ENCODE results near the gene YWHAG. TPM values are rescaled to one million over a fixed set of nuclear protein-coding genes. Genes with fewer than 3 reads are reported as not detected.
A peak's percentile ranks its signal among the peaks of the same experiment; 100 is the strongest.

YWHAG gene
- total and polyA plus RNA-seq, 9 of the 15 experiments (the other 6 are each of a cell fraction or from before 2014, with no cell fraction given): 30.4 to 246 (median 94.5) TPM

DNA sequence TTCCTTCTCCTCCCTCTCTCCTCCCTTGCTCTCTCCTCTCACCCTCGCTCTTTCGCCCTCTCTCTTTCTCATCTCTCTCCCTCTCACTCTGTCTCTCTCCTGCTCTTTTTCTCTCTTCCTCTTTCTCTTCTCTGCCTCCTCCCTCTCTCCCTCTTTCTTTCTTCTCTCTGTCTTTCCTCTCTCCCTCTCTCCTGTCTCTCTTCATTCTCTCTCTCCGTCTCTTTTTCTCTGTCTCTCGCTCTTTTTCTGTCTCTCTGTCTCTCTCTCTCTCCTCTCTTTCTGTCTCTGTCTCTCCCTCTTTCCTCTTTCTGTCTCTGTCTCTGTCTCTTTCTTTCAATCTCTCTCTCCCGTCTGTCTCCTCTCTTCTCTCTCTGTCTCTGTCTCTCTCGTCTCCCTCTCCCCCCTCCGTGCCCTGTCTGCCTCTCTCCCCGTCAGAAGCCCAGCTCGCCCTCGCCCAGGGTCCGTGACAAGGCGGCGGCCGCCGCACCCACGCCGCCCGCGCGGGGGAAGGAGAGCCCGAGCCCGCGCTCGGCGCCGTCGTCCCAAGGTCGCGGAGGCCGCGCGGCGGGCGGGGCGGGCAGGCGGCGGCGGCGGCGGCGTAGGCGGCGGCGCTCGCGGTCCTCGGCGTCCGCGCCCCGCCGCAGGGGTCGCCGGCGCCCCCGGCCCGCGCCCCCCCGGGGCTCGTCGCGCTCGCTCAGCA lies 77.6 kb downstream of the YWHAG start (continued):
- TF ChIP-seq ZNF212 (CRISPR knock-in tag; IDR thresholded peaks at IDR 0.05) (no peak), CREBBP (IDR thresholded peaks at IDR 0.05; ENCODE audit: low read depth, low read length) (no peak), PCBP2 (IDR thresholded peaks at IDR 0.05; ENCODE audit: low read depth, low read length, poor library complexity, severe bottlenecking) (no peak), ZNF224 (CRISPR knock-in tag; IDR thresholded peaks at IDR 0.05) (no peak), JUN (IDR thresholded peaks at IDR 0.05; ENCODE audit: borderline replicate concordance, low read depth, low read length) (no peak), JUN (CRISPR knock-in tag; IDR thresholded peaks at IDR 0.05; ENCODE audit: borderline replicate concordance) (no peak), ZC3H8 (IDR thresholded peaks at IDR 0.05) (no peak), ZBTB7A (IDR thresholded peaks at IDR 0.05; ENCODE audit: borderline replicate concordance, control insufficient read depth, low read depth, low read length) (peak; percentile 84; the same call in 1 of the 2 replicates), SIN3A (IDR thresholded peaks at IDR 0.05; ENCODE audit: borderline replicate concordance in 2 of 2, control insufficient read depth in 1 of 2, low read depth in 2 of 2, low read length in 2 of 2) (no peak), CBFA2T2 (conservative IDR thresholded peaks at IDR 0.05) (no peak), PHF8 (IDR thresholded peaks at IDR 0.05; ENCODE audit: borderline replicate concordance, low read length) (no peak), SETDB1 (IDR thresholded peaks at IDR 0.05; ENCODE audit: low read length) (no peak), KLF13 (tag; IDR thresholded peaks at IDR 0.05; ENCODE audit: borderline replicate concordance, low read depth) (no peak), ZNF644 (tag; IDR thresholded peaks at IDR 0.05; ENCODE audit: low read depth) (no peak), ASH1L (IDR thresholded peaks at IDR 0.05; ENCODE audit: borderline replicate concordance, low read depth, partially characterized antibody) (peak; percentile 67), KAT8 (IDR thresholded peaks at IDR 0.05; ENCODE audit: low read depth) (no peak)
- TF ChIP-seq, protein P1, sequence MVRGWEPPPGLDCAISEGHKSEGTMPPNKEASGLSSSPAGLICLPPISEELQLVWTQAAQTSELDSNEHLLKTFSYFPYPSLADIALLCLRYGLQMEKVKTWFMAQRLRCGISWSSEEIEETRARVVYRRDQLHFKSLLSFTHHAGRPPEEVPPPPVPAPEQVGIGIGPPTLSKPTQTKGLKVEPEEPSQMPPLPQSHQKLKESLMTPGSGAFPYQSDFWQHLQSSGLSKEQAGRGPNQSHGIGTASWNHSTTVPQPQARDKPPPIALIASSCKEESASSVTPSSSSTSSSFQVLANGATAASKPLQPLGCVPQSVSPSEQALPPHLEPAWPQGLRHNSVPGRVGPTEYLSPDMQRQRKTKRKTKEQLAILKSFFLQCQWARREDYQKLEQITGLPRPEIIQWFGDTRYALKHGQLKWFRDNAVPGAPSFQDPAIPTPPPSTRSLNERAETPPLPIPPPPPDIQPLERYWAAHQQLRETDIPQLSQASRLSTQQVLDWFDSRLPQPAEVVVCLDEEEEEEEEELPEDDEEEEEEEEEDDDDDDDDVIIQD (CRISPR knock-in tag; IDR thresholded peaks at IDR 0.05): no peak
- TF ChIP-seq, protein P2, sequence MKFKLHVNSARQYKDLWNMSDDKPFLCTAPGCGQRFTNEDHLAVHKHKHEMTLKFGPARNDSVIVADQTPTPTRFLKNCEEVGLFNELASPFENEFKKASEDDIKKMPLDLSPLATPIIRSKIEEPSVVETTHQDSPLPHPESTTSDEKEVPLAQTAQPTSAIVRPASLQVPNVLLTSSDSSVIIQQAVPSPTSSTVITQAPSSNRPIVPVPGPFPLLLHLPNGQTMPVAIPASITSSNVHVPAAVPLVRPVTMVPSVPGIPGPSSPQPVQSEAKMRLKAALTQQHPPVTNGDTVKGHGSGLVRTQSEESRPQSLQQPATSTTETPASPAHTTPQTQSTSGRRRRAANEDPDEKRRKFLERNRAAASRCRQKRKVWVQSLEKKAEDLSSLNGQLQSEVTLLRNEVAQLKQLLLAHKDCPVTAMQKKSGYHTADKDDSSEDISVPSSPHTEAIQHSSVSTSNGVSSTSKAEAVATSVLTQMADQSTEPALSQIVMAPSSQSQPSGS (CRISPR knock-in tag; IDR thresholded peaks at IDR 0.05): no peak
- TF ChIP-seq, protein P3, sequence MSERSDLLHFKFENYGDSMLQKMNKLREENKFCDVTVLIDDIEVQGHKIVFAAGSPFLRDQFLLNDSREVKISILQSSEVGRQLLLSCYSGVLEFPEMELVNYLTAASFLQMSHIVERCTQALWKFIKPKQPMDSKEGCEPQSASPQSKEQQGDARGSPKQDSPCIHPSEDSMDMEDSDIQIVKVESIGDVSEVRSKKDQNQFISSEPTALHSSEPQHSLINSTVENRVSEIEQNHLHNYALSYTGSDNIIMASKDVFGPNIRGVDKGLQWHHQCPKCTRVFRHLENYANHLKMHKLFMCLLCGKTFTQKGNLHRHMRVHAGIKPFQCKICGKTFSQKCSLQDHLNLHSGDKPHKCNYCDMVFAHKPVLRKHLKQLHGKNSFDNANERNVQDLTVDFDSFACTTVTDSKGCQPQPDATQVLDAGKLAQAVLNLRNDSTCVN (CRISPR knock-in tag; IDR thresholded peaks at IDR 0.05): peak; percentile 85; the same call in 1 of the 2 replicates
- TF ChIP-seq, protein P4, sequence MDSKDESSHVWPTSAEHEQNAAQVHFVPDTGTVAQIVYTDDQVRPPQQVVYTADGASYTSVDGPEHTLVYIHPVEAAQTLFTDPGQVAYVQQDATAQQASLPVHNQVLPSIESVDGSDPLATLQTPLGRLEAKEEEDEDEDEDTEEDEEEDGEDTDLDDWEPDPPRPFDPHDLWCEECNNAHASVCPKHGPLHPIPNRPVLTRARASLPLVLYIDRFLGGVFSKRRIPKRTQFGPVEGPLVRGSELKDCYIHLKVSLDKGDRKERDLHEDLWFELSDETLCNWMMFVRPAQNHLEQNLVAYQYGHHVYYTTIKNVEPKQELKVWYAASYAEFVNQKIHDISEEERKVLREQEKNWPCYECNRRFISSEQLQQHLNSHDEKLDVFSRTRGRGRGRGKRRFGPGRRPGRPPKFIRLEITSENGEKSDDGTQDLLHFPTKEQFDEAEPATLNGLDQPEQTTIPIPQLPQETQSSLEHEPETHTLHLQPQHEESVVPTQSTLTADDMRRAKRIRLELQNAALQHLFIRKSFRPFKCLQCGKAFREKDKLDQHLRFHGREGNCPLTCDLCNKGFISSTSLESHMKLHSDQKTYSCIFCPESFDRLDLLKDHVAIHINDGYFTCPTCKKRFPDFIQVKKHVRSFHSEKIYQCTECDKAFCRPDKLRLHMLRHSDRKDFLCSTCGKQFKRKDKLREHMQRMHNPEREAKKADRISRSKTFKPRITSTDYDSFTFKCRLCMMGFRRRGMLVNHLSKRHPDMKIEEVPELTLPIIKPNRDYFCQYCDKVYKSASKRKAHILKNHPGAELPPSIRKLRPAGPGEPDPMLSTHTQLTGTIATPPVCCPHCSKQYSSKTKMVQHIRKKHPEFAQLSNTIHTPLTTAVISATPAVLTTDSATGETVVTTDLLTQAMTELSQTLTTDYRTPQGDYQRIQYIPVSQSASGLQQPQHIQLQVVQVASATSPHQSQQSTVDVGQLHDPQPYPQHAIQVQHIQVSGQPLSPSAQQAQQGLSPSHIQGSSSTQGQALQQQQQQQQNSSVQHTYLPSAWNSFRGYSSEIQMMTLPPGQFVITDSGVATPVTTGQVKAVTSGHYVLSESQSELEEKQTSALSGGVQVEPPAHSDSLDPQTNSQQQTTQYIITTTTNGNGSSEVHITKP (IDR thresholded peaks at IDR 0.05; ENCODE audit: partially characterized antibody): no peak
